ENCODE results near the gene MMP14.

GRCh38 chr14:22837750-22838538 is 1.6 kb downstream of the MMP14 start:
- TF ChIP-seq CTCF (IDR thresholded peaks at IDR 0.05; ENCODE audit: low read depth, low read length) (no peak), POLR2A (IDR thresholded peaks at IDR 0.05; ENCODE audit: extremely low read depth, insufficient read length) (no peak)

Measured in NB4 (cell line).